Mesodermal cell (in vitro differentiated cells): Measurements from ENCODE around the gene TFDP1.
"Not testable (repeated sequence)": the region's sequence is repeated elsewhere in the genome, so short reads cannot be mapped to it uniquely, and the experiment has no call there.

Experiments
- H3K27ac ChIP-seq: 2 replicates; pipeline ENCODE4 v1.7.0; 2013; ENCODE audit warnings: mild to moderate bottlenecking, low read depth, low read length, moderate library complexity; ENCODE audit not compliant: severe bottlenecking
- H3K36me3 ChIP-seq: 2 replicates; pipeline ENCODE4 v1.7.1; 2013; ENCODE audit warnings: mild to moderate bottlenecking, low read length, moderate library complexity; ENCODE audit not compliant: control insufficient read depth, insufficient read depth
- H3K4me1 ChIP-seq: one replicate; pipeline ENCODE4 v1.7.1; 2013; ENCODE audit warnings: mild to moderate bottlenecking, low read length; ENCODE audit not compliant: insufficient read depth, control insufficient read depth, poor library complexity, severe bottlenecking
- H3K4me3 ChIP-seq: 2 replicates; pipeline ENCODE4 v1.7.0; 2013; ENCODE audit warnings: low read length, control low read depth, mild to moderate bottlenecking; ENCODE audit not compliant: insufficient read depth, poor library complexity, severe bottlenecking; ENCODE audit errors: extremely low read depth
- H3K9me3 ChIP-seq: 2 replicates; pipeline ENCODE4 v1.7.1; 2013; ENCODE audit warnings: mild to moderate bottlenecking, low read length, moderate library complexity; ENCODE audit not compliant: control insufficient read depth
- WGBS, 2 experiments: methylation state at CpG; one replicate each; pipeline ENCODE4 v1.1.5; 2013; ENCODE audit warnings: missing lambda C conversion rate in 2 of 2; ENCODE audit not compliant: insufficient coverage in 2 of 2; 5-methylcytosine and 5-hydroxymethylcytosine counted together

Gene TFDP1

GRCh38 chr13:113620036-113620796 is 35.7 kb downstream of the TFDP1 start:
- Histone ChIP-seq H3K4me3 (no peak overlapping the region), H3K4me1 (no peaks in the 10 kb centered on the region), H3K36me3 (peaks cover 65% of the 10 kb centered on the region), H3K27ac (no peak overlapping the region), H3K9me3 (no peaks in the 10 kb centered on the region)
- WGBS, 2 experiments = 88 to 94% methylated on average over 5 to 6 of the region's 15 CpGs

DNA sequence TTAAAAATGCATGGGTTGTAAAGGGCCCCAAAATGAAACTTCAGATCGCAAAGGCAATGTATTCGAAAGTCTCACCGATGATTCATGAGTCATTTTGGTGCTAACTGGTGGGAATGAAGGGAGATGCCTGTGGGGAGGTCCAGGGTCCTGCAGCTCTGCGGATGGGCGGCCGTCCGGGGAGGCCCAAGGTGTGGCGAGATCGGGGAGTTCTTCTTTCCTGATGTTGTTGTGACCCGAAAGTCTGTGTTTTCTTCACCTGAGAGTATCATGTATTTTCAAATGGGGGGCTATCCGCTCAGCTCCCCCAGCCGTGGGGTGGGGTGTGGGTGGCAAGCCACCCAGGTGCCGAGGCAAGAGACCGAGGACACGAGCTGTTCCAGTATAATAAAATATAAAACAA is 36.5 kb downstream of the TFDP1 start:
- WGBS, 2 experiments = 96 to 97% methylated on average over 9 to 10 of the region's 15 CpGs
- Histone ChIP-seq H3K27ac (no peak overlapping the region), H3K36me3 (peaks cover 64% of the 10 kb centered on the region), H3K4me1 (no peaks in the 10 kb centered on the region), H3K9me3 (no peaks in the 10 kb centered on the region), H3K4me3 (no peak overlapping the region)

- 65 to 69% methylated on average over 9 to 11 of the region's 13 CpGs for WGBS, 2 experiments
- H3K36me3 ChIP-seq = peaks cover 60% of the 10 kb centered on the region
Measured at GRCh38 chr13:113621498-113621897, 36.9 kb downstream of the TFDP1 start.

GRCh38 chr13:113621986-113622550 is 37.5 kb downstream of the TFDP1 start:
- WGBS, 2 experiments = 90 to 91% methylated on average over 13 to 19 of the region's 20 CpGs
- not testable (repeated sequence) for H3K4me1 ChIP-seq, H3K9me3 ChIP-seq, H3K4me3 ChIP-seq, H3K27ac ChIP-seq
- peaks cover 58% of the 10 kb centered on the region for H3K36me3 ChIP-seq

More at GRCh38 chr13:113621498-113621897, 36.9 kb downstream of the TFDP1 start:
- H3K4me1 ChIP-seq, H3K27ac ChIP-seq, H3K9me3 ChIP-seq, H3K4me3 ChIP-seq: not testable (repeated sequence)

DNA sequence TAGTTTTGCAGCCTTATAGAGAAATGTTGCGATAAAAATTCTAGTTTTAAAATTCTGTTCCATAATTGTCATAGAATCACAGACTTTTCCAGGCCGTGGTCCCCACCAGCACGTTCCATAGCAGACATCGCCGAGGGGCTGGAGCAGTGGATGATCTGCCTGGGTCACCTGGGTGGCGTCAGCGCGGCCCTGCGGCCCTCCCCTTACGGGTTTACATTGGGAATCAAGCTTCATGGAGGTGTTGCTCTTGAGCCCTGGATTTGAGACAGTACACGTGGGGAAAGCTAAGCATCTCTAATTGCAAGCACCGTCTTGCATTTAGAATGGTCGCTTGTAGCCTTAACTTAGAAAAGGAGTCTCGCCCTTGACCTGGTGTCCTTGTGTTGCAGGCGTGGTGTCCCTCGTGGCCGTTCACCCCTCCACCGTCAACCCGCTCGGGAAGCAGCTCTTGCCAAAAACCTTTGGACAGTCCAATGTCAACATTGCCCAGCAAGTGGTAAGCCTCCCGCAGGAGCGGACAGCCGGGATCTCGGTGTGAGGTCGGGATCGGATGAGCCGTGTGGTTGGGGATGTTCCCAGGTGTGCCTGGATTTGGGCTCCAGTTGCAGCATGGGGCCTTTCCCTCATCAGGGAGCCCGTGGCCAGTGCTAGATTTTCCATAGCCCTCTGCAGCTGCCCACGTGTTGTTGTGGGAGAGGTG is 38.4 kb downstream of the TFDP1 start:
- no peak overlapping the region for H3K4me3 ChIP-seq
- peaks cover 61% of the 10 kb centered on the region for H3K36me3 ChIP-seq
- WGBS, 2 experiments = 89 to 98% methylated on average over 26 to 27 of the region's 29 CpGs
- H3K9me3 ChIP-seq = no peaks in the 10 kb centered on the region
- no peak overlapping the region for H3K27ac ChIP-seq
- H3K4me1 ChIP-seq = no peaks in the 10 kb centered on the region

DNA sequence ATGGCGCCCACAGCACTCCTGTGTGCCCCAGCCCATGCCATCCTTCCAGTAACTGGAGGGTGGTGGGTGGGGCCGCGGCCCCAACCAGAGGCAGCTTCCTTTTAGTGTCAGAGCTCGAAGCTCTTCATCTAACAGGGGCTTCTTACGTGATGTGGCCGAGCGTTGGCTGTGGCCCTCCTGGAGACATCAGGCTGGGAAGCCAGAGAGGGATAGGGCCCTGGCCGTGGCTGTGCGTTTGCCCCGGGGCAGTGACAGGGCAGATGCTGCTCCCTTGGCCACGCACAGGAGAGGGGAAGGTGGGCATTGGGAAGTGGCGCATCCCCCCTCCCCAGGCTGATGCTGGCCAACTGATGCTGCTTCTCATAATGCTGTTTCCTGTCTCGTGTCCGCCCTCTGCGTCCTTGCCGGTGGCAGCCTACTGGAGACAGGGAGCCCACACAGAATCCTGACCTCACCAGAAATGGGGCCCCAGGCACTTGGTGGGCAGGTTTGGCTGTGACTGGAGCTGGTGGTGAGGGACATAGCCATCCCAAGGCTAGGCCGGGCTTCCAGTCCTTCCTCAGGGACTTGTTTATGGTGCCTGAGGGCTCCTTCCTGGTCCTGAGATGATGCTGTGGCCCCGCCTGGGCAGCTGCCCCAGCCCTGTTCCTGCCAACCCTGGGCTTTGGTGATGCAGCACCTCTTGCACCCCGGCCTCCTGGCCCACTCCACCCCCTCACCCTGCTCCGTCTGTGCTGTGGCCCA is 39.1 kb downstream of the TFDP1 start:
- no peaks in the 10 kb centered on the region for H3K9me3 ChIP-seq
- H3K27ac ChIP-seq = no peak overlapping the region
- WGBS, 2 experiments = 90 to 94% methylated on average over 13 to 19 of the region's 20 CpGs
- H3K4me3 ChIP-seq = no peak overlapping the region
- H3K36me3 ChIP-seq = peaks cover 57% of the 10 kb centered on the region
- H3K4me1 ChIP-seq = no peaks in the 10 kb centered on the region

DNA sequence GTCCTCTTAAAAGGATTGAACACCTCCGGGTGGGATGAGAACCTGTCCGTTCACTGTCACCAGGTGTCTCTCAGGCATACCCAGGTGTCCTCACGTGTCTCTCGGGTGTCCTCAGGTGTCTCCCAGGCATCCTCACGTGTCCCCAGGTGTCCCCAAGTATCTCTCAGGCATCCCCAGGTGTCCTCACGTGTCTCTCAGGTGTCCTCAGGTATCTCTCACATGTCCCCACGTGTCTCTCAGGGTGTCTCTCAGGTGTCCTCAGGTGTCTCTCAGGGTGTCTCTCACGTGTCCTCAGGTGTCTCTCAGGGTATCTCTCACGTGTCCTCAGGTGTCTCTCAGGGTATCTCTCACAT is 39.7 kb downstream of the TFDP1 start:
- Histone ChIP-seq H3K9me3 (no peaks in the 10 kb centered on the region), H3K4me3 (no peak overlapping the region), H3K36me3 (peaks cover 58% of the 10 kb centered on the region), H3K4me1 (no peaks in the 10 kb centered on the region), H3K27ac (no peak overlapping the region)
- 97 to 99% methylated on average over 9 of the region's 9 CpGs for WGBS, 2 experiments

DNA sequence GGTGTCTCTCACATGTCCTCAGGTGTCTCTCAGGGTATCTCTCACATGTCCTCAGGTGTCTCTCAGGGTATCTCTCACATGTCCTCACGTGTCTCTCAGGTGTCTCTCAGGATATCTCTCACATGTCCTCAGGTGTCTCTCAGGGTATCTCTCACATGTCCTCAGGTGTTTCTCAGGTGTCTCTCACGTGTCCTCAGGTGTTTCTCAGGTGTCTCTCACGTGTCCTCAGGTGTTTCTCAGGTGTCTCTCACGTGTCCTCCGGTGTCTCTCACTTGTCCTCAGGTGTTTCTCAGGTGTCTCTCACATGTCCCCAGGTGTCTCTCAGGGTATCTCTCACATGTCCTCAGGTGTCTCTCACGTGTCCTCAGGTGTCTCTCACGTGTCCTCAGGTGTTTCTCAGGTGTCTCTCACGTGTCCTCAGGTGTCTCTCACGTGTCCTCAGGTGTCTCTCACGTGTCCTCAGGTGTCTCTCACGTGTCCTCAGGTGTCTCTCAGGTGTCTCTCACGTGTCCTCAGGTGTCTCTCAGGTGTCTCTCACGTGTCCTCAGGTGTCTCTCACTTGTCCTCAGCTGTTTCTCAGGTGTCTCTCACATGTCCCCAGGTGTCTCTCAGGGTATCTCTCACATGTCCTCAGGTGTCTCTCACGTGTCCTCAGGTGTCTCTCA is 40.2 kb downstream of the TFDP1 start:
- WGBS, 2 experiments = 96% methylated on average over 14 of the region's 14 CpGs
- peaks cover 58% of the 10 kb centered on the region for H3K36me3 ChIP-seq
- not testable (repeated sequence) for H3K9me3 ChIP-seq, H3K4me1 ChIP-seq, H3K27ac ChIP-seq, H3K4me3 ChIP-seq

DNA sequence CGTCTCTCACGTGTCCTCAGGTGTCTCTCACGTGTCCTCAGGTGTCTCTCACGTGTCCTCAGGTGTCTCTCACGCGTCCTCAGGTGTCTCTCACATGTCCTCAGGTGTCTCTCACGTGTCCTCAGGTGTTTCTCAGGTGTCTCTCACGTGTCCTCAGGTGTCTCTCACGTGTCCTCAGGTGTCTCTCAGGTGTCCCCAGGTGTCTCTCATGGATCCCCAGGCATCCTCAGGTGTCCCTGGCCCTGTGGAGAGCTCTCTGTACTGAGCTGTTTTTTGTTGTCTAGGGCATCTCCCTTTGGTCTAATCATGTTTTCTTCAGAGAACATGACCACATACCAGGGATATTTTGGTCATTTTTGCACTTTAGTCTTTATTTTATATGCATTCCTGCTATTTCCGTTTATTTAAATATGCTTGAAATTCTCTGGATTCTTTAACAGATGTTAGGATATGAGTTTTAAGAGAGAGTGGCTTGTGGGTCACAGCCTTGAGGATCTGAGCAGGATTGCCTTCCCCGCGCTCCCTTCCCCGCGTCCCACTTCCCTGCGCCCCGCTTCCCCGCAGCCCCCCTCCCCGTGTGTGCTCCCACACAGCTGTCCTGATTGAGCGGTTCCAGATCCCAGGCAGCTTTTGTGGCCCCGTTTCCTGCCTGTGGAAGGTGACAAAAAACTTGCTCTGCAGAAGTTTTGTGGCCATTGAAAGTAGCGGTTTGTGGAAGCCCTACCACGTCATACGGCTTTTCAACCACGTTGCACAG is 41.6 kb downstream of the TFDP1 start:
- Histone ChIP-seq H3K4me3 (no peak overlapping the region), H3K9me3 (no peaks in the 10 kb centered on the region), H3K36me3 (peaks cover 63% of the 10 kb centered on the region), H3K27ac (peak overlapping the region; percentile 23), H3K4me1 (no peaks in the 10 kb centered on the region)
- WGBS, 2 experiments = 97% methylated on average over 17 to 23 of the region's 24 CpGs

- H3K9me3 ChIP-seq = no peaks in the 10 kb centered on the region
- no peak overlapping the region for H3K4me3 ChIP-seq
- peaks cover 72% of the 10 kb centered on the region for H3K36me3 ChIP-seq
- H3K27ac ChIP-seq = no peak overlapping the region
- WGBS, 2 experiments = 92 to 94% methylated on average over 15 to 16 of the region's 16 CpGs
- H3K4me1 ChIP-seq = no peaks in the 10 kb centered on the region
Measured at GRCh38 chr13:113627136-113627535, 42.6 kb downstream of the TFDP1 start.
